GM21825 (cell line): Measurements from ENCODE around the gene TMEM219.
"Not testable (repeated sequence)": the region's sequence is repeated elsewhere in the genome, so short reads cannot be mapped to it uniquely, and the experiment has no call there.

Experiments
- ATAC-seq: cut with Tn5 transposase; IDR thresholded peaks from one replicate; pipeline ENCODE4 v1.9.1; 2021; ENCODE audit warnings: mild to moderate bottlenecking, moderate library complexity; ENCODE audit not compliant: unreplicated experiment

TMEM219 gene

DNA sequence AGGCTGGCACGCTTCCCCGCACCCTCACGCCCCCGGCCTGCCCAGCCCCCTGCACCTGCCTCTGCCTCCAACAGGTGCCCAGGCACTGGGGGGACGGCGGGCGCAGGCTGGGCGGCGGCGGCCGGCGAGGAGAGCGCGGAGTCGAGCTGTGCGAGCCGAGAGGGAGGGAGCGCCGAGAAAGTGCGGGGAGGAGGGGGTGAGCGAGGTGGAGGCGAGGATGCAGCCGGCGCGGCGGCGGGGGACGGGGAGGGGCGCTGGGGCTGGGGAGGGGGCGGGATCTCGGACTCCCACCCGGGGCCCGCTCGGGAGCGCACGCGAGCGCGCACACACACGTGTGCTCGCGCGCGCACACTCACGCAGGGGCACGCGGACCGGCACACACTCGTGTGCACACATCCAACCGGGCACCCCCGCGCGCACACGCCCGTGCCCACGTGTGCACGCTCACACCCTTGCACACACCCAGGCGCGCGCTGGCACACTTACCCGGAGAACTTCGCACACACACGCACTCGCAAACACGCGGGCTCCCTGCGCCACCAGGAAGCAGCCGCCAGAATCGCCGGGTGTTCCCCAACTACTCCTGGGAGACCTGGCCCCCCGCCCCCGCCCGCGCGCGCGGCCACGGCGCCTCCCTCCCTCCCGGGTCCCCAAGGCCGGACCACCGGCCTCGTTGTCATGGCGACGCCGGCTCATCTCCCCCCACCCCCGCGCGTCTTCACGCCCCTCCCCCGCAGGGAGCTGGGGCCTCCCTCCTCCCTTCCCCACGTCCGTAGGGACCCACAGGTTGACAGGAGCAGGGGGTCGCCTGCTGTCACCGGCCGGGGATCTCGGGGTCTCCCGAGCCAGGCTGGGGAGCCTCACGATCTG, 49.2 kb downstream of the TMEM219 start, which contains the start of gene DOC2A:
TSS of gene DOC2A (minus strand) at position 184 of the 870 bp plus-strand sequence. CDS start 805 bp downstream, outside the sequence.
- ATAC-seq, result no peak

- no peak for ATAC-seq
Observed at GRCh38 chr16:30011714-30012504, 50.0 kb downstream of the TMEM219 start.

GRCh38 chr16:30012598-30012997, 50.7 kb downstream of the TMEM219 start:
- ATAC-seq, result not testable (repeated sequence)

GRCh38 chr16:30015450-30015849, 53.6 kb downstream of the TMEM219 start:
- ATAC-seq, result not testable (repeated sequence)

- ATAC-seq, result no peak
Observed at GRCh38 chr16:30016555-30017276, 54.8 kb downstream of the TMEM219 start.

- no peak for ATAC-seq
Observed at GRCh38 chr16:30017277-30017656, 55.4 kb downstream of the TMEM219 start.

GRCh38 chr16:30017937-30018336, 56.1 kb downstream of the TMEM219 start:
- ATAC-seq, result not testable (repeated sequence)

DNA sequence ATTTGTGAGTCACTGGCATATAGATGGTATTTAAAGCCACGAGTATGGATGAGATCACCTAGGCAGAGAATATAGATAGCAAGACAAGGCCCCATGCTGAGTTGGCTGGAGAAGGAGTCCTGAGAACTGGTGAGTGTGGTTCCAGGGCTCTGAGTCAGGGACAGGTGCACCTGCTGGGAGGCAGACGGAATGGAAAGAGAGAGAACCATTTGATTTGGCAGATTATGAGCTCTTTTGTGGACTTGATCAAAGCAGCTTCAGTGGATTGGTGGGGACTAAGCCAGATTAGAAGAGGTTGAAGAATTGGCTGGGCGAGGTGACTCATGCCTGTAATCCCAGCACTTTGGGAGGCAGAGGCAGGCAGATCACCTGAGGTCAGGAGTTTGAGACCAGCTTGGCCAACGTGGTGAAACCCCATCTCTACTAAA, 56.9 kb downstream of the TMEM219 start:
- ATAC-seq, result no peak
